Forelimb muscle (tissue), 1 donor: ENCODE results near the gene ESRRA. TPM values are rescaled to one million over a fixed set of nuclear protein-coding genes. Genes with fewer than 3 reads are reported as not detected.
"Not testable (repeated sequence)": the region's sequence is repeated elsewhere in the genome, so short reads cannot be mapped to it uniquely, and the experiment has no call there.

Experiments
- DNase-seq: peaks from one replicate; pipeline ENCODE4 v3.0.0-alpha.2; 2013; ENCODE audit warnings: low read depth
- polyA plus RNA-seq: library from polyadenylated mRNA; unstranded; fragments of 120-200 nt; gene quantifications from one replicate; pipeline ENCODE4 v1.2.1, GENCODE V29; 2013; ENCODE audit not compliant: insufficient read length

Gene ESRRA
- polyA plus RNA-seq, 1 donor = 35.5 TPM

GRCh38 chr11:64291752-64292459 is 13.4 kb upstream of the ESRRA start:
- DNase-seq = no peak

DNA sequence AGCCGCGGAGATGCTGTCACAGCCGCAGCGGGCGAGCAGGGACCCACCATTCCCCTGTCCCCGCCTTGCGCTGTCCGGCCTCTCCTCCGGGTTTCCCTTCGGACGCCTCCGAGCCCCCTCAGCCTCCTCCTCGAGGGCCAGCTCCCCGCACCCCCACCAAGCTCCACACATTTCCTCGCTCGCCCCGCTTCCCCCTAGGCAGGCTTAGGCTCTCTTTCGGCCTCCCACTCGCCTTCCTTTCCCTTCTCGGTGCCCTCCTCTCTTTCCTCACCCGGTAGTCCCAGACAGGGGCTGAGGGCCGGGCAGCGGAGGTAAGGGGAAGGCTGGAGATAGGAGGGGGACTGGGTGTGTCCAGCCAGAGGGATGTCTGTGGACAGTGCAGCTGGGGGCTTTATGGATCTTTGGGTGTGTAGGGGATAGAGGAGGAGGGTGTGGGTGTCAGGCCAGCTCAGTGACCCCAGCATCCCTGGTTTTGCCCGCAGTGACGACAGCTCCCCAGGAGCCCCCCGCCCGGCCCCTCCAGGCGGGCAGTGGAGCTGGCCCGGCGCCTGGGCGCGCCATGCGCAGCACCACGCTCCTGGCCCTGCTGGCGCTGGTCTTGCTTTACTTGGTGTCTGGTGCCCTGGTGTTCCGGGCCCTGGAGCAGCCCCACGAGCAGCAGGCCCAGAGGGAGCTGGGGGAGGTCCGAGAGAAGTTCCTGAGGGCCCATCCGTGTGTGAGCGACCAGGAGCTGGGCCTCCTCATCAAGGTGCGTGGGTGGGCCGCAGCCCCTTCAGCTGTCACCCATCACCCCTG is 12.7 kb upstream of the ESRRA start:
- DNase-seq = no peak

DNA sequence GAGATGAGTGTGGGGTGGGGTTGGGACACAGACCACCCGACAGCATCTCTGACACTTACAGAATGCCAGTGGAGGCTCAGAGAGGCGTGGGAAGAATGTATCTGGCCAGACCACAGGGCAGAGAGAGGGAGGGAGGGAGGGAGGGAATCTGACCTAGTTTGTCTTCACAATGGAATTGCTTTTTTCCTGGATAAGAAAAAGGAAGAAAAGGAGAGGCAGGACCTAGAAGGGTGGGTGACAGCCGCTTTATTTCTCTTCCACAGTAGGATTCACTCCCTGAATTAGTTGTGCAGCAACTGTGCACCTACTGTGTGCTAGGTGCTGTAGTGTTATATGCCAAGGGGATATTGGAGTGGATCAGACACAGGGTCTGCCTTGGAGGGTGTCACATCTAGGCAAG is 10.6 kb upstream of the ESRRA start:
- no peak for DNase-seq

GRCh38 chr11:64295760-64296159 is 9.6 kb upstream of the ESRRA start:
- no peak for DNase-seq

GRCh38 chr11:64296236-64296635 is 9.1 kb upstream of the ESRRA start:
- no peak for DNase-seq

GRCh38 chr11:64296830-64297698 is 8.3 kb upstream of the ESRRA start:
- no peak for DNase-seq

GRCh38 chr11:64297699-64298358 is 7.5 kb upstream of the ESRRA start:
- no peak for DNase-seq

- DNase-seq = no peak
Observed at GRCh38 chr11:64298966-64299846, 6.1 kb upstream of the ESRRA start.

- DNase-seq = no peak
Observed at GRCh38 chr11:64299847-64300648, 5.3 kb upstream of the ESRRA start, which contains the start of gene CATSPERZ. Gene CATSPERZ, plus strand, starts transcription at chr11:64300358. Its CDS starts 53 bp downstream, at chr11:64300411.

- DNase-seq = no peak
Observed at GRCh38 chr11:64303109-64304031, 2.0 kb upstream of the ESRRA start.

- no peak for DNase-seq
Observed at GRCh38 chr11:64304032-64304315, 1.4 kb upstream of the ESRRA start.

DNA sequence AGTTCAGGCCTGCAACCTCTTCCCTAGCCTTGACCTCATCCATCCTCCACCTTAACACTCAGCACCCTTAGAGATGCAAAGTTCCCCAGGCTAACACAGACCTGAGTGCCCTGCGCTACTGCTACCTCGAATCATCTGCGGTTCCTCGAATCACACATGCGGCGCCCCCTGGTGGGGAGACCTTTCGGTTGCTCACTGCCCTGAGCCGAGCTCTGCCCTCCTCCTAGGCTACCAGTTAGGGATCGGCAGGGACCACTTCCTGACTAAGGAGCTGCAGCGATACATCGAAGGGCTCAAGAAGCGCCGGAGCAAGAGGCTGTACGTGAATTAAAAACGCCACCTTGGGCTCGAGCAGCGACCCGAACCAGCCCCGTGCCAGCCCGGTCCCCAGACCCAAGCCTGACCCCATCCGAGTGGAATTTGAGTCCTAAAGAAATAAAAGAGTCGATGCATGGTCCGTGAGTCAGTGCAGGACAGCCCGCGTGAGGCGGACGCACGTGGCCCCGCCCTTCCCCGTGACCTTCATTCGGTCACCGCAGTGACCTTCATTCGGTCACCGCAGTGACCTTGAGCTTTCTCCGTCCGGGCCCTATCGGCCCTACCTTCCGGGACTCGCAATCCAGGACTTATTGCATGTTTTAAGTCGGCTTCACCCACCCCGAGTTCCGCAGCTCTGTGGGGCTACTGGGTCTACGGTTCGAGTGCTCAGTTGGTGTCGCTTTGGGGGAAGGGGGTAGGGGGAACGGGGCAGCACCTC is 830 bp upstream of the ESRRA start:
- DNase-seq = no peak

DNA sequence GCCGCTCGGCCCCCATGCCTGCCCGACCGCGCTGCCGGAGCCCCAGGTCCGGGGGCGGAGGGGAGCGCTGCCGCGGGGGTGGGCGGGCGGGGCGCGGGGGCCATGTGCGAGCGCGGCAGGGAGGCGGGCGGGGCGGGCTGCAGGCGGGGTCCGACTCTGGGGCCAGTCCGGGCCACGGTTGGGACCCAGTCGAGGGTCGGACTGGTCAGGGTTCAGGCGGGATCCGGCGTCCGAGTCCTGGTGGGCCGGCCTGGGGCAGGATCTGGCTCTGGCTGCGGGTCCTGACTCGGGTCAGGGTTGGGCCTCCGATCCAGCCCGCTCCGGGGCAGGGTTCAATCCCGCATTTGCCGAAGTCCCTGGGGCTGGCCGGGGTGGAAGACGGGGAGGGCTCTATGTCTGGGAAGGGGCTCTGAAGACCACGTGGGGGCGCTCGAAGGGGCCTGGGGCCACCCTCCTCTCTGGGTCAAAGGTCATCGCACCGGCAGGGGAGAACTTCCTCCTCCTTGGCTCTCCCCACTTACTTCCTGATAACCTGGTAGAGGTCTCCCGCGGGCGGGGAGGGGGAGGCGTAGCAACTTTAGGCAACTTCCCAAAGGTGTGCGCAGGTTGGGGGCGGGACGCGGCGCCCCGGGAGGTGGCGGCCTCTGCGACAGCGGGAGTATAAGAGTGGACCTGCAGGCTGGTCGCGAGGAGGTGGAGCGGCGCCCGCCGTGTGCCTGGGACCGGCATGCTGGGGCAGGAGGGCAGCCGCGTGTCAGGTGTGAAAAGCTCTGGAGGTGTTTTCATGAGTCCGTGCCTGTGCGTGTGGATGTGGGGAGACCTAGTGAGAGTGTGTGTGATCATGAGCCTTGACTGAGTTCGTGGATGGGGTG is 603 bp downstream of the ESRRA start:
- no peak for DNase-seq

DNA sequence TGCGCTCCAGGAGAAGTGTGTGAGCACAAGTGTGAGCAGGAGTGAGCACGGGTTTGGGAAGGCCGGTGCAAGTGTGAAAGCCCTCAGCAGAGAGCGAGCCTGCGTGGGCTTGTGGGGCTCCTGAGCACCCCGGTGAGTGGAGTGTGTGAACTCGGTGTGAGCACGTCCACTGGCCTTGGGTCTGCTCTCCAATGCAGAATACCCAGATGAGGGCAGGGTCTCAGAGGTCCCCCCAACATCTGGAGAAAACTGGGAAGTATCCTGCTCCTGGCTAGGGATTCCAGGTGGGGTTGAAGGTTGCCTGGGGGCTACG is 1.2 kb downstream of the ESRRA start:
- no peak for DNase-seq

GRCh38 chr11:64306876-64307622 is 1.7 kb downstream of the ESRRA start:
- DNase-seq = no peak

GRCh38 chr11:64307795-64308194 is 2.5 kb downstream of the ESRRA start:
- not testable (repeated sequence) for DNase-seq

DNA sequence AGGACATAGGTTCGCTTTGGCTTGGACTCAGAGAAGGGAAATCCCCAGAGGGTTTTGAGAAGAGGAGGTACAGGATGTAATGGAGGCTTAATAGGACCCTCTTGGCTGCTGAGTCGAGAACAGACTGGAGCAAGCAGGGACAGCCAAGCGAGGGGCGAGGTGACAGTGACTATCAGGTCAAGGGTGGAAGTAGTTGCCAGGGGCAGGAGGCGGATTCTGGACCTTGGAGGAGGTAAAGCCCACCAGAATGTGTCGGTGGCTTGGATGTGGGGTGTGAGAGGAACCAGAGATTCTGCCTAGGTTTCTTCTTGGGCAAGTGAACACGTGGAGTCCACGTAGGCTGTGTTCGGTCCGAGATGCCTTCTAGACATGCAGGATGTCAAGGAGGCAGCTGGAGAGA is 7.6 kb downstream of the ESRRA start:
- DNase-seq = no peak
